Endothelial cell of umbilical vein (primary cell): Measurements from ENCODE around the gene USB1.

ENCODE experiments used
- EZH2 ChIP-seq: IDR thresholded peaks from 2 replicates; pipeline ENCODE4 v1.6.1; 2012; ENCODE audit warnings: borderline replicate concordance, low read depth, mild to moderate bottlenecking, moderate library complexity, low read length, inconsistent platforms; ENCODE audit not compliant: severe bottlenecking
- FOS ChIP-seq: IDR thresholded peaks from 2 replicates; pipeline ENCODE4 v1.6.1; 2011; ENCODE audit warnings: mild to moderate bottlenecking, low read length, moderate library complexity, borderline replicate concordance; ENCODE audit not compliant: insufficient read depth
- JUN ChIP-seq: IDR thresholded peaks from 2 replicates; pipeline ENCODE4 v1.6.1; 2011; ENCODE audit warnings: borderline replicate concordance, low read depth; ENCODE audit not compliant: insufficient read length, insufficient read depth
- MAX ChIP-seq: IDR thresholded peaks from 2 replicates; pipeline ENCODE4 v1.6.1; 2011; ENCODE audit not compliant: insufficient read depth, insufficient read length
- MYC ChIP-seq: IDR thresholded peaks from one replicate; pipeline ENCODE4 v1.6.1; 2011; ENCODE audit warnings: mild to moderate bottlenecking, low read depth, low read length
- POLR2A ChIP-seq: IDR thresholded peaks from 2 replicates; pipeline ENCODE4 v1.6.1; 2012; ENCODE audit warnings: low read depth, mild to moderate bottlenecking, control low read depth, low read length
- POLR2AphosphoS5 ChIP-seq: IDR thresholded peaks from 2 replicates; pipeline ENCODE4 v1.6.1; 2012; ENCODE audit warnings: low read depth, mild to moderate bottlenecking, control low read depth, low read length, moderate library complexity; ENCODE audit not compliant: insufficient read depth
- TF ChIP-seq, protein P1 (sequence below), 2 donors: IDR thresholded peaks; 1 replicate in 1 of 2; 2 replicates in 1 of 2; pipeline ENCODE4 v1.5.1; 2011; ENCODE audit warnings: low read length in 2 of 2, mild to moderate bottlenecking in 2 of 2, moderate library complexity in 2 of 2, control low read depth in 1 of 2, inconsistent platforms in 1 of 2, low read depth in 1 of 2; ENCODE audit not compliant: insufficient read depth in 1 of 2; ENCODE audit errors: extremely low read depth in 1 of 2

GRCh38 chr16:57997528-57998265 is 3.5 kb upstream of the USB1 start:
- TF ChIP-seq, protein P1, sequence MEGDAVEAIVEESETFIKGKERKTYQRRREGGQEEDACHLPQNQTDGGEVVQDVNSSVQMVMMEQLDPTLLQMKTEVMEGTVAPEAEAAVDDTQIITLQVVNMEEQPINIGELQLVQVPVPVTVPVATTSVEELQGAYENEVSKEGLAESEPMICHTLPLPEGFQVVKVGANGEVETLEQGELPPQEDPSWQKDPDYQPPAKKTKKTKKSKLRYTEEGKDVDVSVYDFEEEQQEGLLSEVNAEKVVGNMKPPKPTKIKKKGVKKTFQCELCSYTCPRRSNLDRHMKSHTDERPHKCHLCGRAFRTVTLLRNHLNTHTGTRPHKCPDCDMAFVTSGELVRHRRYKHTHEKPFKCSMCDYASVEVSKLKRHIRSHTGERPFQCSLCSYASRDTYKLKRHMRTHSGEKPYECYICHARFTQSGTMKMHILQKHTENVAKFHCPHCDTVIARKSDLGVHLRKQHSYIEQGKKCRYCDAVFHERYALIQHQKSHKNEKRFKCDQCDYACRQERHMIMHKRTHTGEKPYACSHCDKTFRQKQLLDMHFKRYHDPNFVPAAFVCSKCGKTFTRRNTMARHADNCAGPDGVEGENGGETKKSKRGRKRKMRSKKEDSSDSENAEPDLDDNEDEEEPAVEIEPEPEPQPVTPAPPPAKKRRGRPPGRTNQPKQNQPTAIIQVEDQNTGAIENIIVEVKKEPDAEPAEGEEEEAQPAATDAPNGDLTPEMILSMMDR (IDR thresholded peaks at IDR 0.05; ENCODE audit: extremely low read depth in 1 of 2, insufficient read depth in 1 of 2, low read depth in 1 of 2, low read length in 2 of 2): no peak
- TF ChIP-seq POLR2AphosphoS5 (no peak), MAX (no peak), POLR2A (no peak), EZH2 (no peak), FOS (no peak), JUN (no peak), MYC (no peak)
